ENCODE results near the gene SUPV3L1.
A peak's percentile ranks its signal among the peaks of the same experiment; 100 is the strongest.
"Not testable (repeated sequence)": the region's sequence is repeated elsewhere in the genome, so short reads cannot be mapped to it uniquely, and the experiment has no call there.

Gene SUPV3L1

DNA sequence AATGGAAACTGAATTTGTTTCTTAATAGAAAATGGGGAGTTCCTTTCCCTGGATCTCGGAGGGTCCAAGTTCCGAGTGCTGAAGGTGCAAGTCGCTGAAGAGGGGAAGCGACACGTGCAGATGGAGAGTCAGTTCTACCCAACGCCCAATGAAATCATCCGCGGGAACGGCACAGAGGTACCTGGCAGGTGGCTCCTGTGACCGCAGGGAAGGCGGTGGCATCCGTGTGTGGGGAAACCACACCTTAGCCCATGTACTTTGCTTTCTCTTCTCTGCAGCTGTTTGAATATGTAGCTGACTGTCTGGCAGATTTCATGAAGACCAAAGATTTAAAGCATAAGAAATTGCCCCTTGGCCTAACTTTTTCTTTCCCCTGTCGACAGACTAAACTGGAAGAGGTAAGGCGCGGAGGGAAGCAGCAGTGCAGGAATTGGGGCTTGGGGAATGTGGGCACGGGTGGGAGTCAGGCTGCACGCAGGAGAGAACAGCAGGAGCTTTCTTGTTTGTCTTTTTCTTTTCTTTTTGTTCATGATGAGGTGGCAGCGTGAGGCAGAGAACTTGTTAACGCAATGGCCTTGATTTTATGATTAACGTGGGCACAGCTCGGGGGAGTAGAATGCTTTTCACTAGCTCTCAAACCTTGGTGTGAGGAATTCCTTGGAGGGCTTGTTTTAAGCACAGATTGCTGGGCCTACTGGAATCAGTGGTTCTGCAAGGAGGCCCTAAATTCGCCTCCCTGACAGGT lies 52.9 kb downstream of the SUPV3L1 start:
- no peak for DNase-seq

DNA sequence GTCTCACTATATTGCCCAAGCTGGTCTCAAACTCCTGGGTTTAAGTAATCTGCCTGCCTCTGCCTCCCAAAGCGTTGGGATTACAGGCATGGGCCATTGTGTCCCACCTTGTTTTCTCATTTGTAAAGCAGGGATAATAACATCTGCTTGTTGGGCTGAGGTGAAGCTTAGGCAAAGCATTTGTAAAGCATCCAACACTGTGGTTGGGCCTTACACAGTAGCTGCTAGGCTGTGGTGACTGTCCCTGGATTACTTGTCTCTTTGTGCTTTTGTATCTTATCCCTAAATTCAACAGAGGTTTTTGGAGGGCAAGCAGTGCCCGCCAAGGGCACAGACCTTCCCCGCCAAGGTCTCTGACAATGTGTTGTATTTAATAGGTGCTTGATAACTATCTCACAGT lies 54.4 kb downstream of the SUPV3L1 start:
- DNase-seq: no peak

- DNase-seq: peak; percentile 95
Observed at GRCh38 chr10:69237528-69238159, 57.6 kb downstream of the SUPV3L1 start.

DNA sequence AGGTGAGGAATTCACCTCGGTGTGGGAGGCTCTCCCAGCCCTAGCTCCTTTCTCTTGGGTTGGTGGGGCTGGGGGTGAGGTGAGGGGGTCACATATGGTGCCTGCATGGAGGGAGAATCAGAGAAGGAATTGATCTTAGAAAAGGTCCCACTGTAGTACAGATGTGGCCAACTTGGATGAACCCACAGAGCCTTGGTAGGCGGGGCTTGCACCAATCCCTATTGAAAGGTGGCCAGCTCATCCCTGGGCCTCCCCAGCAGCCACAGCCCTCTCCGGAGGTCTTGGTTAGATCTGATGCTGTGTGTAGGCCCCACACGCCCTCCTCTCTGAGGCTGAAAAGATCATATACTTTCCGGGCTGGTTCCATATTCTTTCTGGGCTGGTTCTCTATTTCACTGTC lies 59.1 kb downstream of the SUPV3L1 start:
- no peak for DNase-seq

- no peak for DNase-seq
Observed at GRCh38 chr10:69239816-69240434, 59.9 kb downstream of the SUPV3L1 start.

GRCh38 chr10:69240455-69240854 lies 60.4 kb downstream of the SUPV3L1 start:
- no peak for DNase-seq

- DNase-seq: no peak
Observed at GRCh38 chr10:69241575-69241974, 61.5 kb downstream of the SUPV3L1 start.

DNA sequence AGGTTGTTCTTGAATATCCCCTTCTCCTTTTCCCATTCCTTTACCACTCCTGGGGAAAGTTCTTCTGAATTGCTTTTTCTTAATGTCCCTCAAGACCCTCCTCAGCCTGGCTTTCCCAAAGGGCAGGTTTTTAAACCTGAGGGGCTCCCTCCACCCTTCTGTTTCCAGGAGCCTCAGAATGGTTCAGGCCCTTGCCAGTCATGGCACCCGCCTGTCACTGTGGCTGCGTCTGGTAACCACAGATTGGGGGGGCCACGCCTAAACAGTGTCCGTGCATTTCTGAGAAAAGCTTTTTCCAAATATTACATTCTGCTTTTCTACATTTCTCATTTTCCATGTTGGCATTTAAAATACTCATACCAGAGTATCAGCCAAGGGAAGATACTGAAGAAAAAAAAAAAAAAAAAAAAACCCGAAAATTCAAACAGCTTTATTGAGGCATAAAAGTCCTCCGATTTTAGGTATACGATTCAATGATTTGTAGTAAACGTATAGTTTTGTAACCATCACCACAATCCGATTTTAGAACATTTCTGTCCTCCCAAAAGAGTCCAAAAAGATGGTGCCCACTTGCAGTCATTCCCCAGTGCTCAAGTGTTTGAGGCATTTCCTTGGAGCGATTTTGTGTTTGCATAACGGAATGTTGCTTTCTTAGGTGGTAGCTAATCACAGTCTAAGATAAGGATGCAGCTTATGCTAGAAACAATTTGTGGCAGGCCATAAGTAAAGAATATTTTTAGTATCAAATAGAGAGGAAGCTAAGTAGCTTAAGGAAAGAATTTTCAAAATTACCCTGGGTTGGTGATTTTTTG lies 62.2 kb downstream of the SUPV3L1 start:
- DNase-seq: peak; percentile 54

GRCh38 chr10:69242852-69243212 lies 62.8 kb downstream of the SUPV3L1 start:
- DNase-seq: no peak

- no peak for DNase-seq
Observed at GRCh38 chr10:69243817-69244216, 63.8 kb downstream of the SUPV3L1 start.

DNA sequence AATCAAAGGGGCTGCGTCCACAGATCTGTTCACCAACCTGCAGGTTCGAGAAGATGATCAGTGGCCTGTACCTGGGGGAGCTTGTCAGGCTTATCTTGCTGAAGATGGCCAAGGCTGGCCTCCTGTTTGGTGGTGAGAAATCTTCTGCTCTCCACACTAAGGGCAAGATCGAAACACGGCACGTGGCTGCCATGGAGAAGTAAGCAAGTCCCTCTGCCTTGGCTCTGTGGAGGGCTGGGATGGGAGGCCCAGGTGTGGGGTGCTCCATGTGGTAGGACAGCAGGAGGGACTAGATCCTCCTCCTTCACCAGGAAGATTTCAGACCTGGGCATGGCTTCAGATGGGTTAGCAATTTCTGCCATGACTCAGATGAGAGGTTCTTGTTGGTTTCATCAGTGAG lies 66.0 kb downstream of the SUPV3L1 start:
- no peak for DNase-seq

DNA sequence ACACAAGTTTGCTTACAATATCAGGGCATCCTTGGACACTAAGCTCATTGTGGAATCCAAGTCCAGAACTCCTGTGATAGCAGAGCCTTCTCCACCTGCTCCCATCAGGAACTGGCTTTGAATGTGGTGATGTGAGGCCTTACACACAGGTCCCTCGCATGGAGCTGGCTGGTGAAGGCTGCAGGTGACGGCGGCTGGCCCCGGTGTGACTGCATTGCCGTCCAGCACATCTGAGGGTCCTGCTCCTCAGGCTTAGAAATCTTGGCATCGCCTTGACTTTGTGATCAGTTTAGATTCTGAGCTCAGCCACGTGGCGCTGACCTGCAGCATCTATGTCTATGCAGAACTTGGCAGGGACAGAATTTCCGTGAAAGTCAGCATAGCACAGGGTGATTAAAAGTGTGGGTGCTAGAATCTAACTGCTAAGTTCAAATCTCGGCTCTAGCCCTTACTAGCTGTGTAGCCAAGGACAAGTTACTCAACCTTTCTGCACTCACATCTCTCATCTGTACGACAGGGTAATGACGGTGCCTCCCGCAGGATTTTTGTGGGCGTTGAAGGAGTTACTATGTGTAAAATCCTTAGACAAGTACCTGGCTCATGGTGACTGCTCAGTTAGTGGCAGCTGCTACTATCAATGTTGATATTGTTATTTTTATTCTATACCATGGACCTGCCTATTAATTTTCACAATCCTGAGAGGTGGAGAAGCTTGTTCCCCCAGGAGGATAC lies 66.7 kb downstream of the SUPV3L1 start:
- no peak for DNase-seq

DNA sequence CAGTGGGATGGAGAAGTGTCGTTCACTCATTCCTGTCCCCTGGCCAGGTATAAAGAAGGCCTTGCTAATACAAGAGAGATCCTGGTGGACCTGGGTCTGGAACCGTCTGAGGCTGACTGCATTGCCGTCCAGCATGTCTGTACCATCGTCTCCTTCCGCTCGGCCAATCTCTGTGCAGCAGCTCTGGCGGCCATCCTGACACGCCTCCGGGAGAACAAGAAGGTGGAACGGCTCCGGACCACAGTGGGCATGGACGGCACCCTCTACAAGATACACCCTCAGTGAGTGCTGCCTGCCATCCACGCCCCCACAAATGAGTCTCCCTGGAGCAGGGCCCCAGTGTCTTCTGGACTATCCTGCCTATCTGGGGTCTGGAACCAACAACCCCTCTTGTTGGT lies 67.3 kb downstream of the SUPV3L1 start:
- no peak for DNase-seq

- DNase-seq: no peak
Observed at GRCh38 chr10:69248117-69248730, 68.2 kb downstream of the SUPV3L1 start.

- no peak for DNase-seq
Observed at GRCh38 chr10:69250041-69250440, 70.0 kb downstream of the SUPV3L1 start.

DNA sequence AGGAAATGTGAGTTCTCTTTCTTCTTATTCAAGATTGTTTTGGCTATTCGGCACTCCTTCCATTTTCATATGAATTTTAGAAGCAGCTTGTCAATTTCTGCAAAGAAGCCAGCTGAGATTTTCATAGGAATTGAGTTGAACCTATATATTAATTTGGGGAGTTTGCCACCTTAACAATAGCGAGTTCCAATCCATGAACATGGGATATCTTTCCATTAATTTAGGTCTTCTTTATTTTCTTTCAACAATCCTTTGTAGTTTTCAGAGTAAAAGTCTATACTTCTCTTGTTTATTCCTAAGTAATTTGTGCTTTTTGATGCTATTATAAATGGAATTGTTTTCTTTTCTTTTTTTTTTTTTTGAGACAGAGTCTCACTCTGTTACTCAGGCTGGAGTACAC lies 71.4 kb downstream of the SUPV3L1 start:
- DNase-seq: not testable (repeated sequence)

DNA sequence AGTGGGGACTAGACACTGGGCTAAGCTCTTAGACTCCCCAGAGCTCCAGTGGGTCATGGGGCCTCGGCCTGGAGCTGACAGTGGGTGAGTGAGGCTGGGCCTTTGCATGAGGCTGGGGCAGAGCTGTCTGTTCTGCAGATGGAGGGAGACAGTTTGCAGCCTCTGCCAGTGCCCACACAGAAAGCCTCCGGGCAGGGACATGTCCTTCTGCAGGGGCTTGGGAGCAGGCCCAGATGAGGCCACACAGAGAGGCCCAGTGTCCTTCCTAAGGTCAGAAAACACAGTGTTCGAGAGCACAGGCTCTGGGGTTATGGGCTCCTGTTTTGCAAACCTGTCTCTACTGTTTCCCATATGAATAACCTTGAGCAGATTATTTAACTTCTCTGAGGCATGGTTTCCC lies 73.1 kb downstream of the SUPV3L1 start:
- no peak for DNase-seq

DNA sequence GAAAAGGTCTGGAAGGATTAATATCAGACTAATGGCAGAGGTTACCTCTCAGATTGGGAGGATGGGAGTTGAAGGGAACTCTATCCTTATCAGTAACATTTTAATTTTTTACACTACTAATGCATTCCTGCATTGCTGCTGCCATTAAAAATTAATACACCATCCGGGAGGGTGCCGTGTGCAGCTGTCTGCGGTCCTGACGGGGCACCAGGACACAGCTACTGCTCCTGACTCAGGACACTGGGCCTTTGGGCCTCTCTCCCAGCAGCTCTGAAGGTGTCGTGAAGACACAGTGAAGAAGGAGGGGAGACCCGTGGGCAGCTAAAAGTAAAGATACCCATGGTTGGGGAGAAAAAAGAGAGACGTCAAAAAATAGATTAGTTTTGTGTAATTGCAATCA lies 74.8 kb downstream of the SUPV3L1 start:
- no peak for DNase-seq

All from OCI-M1 (cell line).